Measurements from ENCODE around the gene FAM81A. TPM values are rescaled to one million over a fixed set of nuclear protein-coding genes. Genes with fewer than 3 reads are reported as not detected.

The FAM81A gene
- total and polyA plus RNA-seq, 11 donors: 0.91 to 4.6 (median 3.2) TPM

DNA sequence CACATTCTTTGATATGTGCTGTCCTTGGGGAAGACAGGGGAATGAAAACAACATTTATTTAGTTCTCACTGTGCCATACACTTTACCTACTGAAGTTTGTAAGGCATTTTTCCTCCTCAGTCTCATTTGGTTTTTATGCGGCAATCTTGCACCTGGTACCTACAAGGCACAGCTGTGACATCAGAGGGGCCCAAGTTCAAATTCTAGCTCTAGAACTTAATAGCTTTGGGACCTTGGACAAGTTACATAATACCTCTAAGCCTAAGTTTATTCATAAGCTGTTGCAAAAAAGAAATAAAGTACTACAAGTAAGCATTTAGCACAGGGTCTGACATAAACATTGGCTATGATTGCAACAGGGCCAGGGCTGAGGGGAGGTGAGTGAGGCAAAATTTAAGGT lies 5.6 kb upstream of the FAM81A start:
- Histone ChIP-seq H3K27ac (no peak overlapping the region), H3K4me1 (peaks cover 0 to 10% (median 7%) of the 10 kb centered on the region in 12 donors), H3K9me3 (peaks cover 0 to 18% (median 0%) of the 10 kb centered on the region in 12 donors), H3K4me3 (no peak overlapping the region), H3K27me3 (peaks cover 0 to 11% (median 0%) of the 10 kb centered on the region in 9 donors), H3K36me3 (no peaks in the 10 kb centered on the region)
- no peak for DNase-seq
- 95 to 100% (median 98%) methylated on average over 1 of the region's 1 CpG for WGBS, 4 donors
- no peak for ATAC-seq
- intact Hi-C loops (cut with DNase I): loop anchor here in 3 of 10 donors (10.0 kb wide), 3 partner anchors 52 to 188 kb away; partner anchors contain the start of gene MYO1E (in 2 of the 3)
- TF ChIP-seq POLR2A (IDR thresholded peaks at IDR 0.05): no peak
- TF ChIP-seq, protein P1, sequence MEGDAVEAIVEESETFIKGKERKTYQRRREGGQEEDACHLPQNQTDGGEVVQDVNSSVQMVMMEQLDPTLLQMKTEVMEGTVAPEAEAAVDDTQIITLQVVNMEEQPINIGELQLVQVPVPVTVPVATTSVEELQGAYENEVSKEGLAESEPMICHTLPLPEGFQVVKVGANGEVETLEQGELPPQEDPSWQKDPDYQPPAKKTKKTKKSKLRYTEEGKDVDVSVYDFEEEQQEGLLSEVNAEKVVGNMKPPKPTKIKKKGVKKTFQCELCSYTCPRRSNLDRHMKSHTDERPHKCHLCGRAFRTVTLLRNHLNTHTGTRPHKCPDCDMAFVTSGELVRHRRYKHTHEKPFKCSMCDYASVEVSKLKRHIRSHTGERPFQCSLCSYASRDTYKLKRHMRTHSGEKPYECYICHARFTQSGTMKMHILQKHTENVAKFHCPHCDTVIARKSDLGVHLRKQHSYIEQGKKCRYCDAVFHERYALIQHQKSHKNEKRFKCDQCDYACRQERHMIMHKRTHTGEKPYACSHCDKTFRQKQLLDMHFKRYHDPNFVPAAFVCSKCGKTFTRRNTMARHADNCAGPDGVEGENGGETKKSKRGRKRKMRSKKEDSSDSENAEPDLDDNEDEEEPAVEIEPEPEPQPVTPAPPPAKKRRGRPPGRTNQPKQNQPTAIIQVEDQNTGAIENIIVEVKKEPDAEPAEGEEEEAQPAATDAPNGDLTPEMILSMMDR (IDR thresholded peaks at IDR 0.05): no peak

DNA sequence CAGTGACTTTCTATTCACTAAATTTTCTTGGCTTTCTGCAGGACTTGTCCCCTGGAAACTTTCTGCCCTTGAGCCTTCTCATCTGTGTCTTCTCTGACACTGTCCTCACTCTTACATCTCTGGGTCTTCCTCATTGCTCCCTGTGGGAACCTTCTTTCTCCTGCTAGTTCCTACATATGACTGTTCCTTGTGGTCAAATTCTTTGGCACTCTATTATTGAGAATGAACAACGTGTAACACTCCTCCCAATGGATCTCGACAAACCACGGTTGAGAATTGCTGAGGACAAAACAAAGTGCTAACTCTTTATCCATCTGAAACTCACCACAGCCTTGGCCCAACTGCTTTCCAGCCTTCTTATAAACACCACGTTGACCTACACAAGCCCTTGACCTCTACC lies 3.5 kb upstream of the FAM81A start:
- TF ChIP-seq, protein P1 (IDR thresholded peaks at IDR 0.05): no peak
- no peak for TF ChIP-seq POLR2A (IDR thresholded peaks at IDR 0.05)
- DNase-seq (no peak), ATAC-seq (no peak)
- H3K36me3 ChIP-seq: no peaks in the 10 kb centered on the region
- no peak overlapping the region for H3K4me3 ChIP-seq
- peaks cover 0 to 3% (median 0%) of the 10 kb centered on the region in 12 donors for H3K9me3 ChIP-seq
- H3K27me3 ChIP-seq: peaks cover 0 to 17% (median 0%) of the 10 kb centered on the region in 9 donors
- intact Hi-C loops (cut with DNase I): loop anchor here in 3 of 10 donors (10.0 kb wide), 3 partner anchors 50 to 190 kb away; partner anchors contain the start of gene MYO1E (in 2 of the 3)
- peaks cover 0 to 21% (median 14%) of the 10 kb centered on the region in 12 donors for H3K4me1 ChIP-seq
- H3K27ac ChIP-seq: no peak overlapping the region
- WGBS, 4 donors: 78 to 88% (median 78%) methylated on average over 4 of the region's 4 CpGs

DNA sequence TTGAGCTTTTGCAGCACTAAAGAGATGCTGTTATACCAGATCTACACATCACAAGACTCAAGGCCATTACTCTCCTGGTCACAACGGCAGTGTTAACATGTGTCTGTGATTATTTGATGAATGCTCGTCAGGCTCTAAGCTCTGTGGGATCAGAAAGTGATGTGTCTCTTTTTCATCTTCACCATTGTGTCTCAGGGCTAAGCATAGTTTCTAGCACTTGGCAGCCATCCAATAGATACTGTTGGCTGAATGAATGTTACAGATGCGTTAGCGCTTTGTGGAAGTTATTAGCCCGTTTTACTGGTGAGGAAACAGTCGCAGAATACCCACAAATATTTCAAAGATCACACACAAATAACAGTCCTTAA lies 1.2 kb upstream of the FAM81A start:
- ATAC-seq: peak in 3 of 4 donors; percentile 14 to 46 (median 25)
- Histone ChIP-seq H3K9me3 (no peaks in the 10 kb centered on the region), H3K27me3 (peaks cover 0 to 17% (median 0%) of the 10 kb centered on the region in 9 donors), H3K4me1 (peaks cover 0 to 21% (median 14%) of the 10 kb centered on the region in 12 donors), H3K4me3 (peak overlapping the region in 10 of 12 donors; percentile 41 to 68 (median 55)), H3K27ac (peak overlapping the region in 4 of 12 donors; percentile 28 to 45 (median 34)), H3K36me3 (no peaks in the 10 kb centered on the region)
- TF ChIP-seq POLR2A (IDR thresholded peaks at IDR 0.05): no peak
- peak in 1 of 5 donors; percentile 18 for DNase-seq
- 6 to 13% (median 7%) methylated on average over 6 of the region's 6 CpGs for WGBS, 4 donors
- intact Hi-C loops (cut with DNase I): loop anchor here in 6 of 10 donors (5.0 to 10.0 kb wide), 5 partner anchors 48 to 449 kb away; partner anchors contain the start of genes MYO1E (in 6 of the 6) and RNF111 (in 1 of the 6)

DNA sequence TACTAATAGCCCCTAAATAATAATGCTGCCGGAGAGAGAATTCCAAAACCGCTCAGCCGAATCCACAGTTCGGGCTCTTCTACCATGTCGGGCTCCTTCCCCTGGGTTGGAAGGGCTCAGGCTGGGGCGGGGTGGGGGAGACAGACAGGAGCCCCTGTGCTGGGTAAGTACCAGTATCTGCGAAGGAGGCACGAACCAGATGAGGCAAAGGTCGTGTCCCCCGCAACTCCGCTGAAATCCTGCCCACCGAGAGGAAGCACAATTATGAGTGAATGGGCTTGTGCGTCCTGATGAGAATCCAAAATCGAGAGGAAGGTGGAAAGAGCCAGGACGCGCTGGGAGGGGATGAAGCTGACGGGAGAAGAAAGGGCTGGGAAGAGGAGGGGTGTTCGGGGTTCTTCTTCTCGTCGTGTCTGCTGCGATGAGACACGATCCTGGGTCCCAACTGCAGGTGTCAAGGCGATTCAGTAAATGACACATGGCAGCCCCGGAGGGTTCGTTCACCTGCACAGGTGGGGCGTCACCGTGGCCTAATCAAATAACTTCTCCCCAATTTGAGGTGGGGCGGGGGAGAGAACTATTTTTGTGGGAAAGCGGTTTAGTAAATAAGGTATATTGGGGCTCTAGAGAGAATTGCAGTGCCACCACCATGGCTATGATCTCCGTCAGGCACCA lies 707 bp upstream of the FAM81A start:
- TF ChIP-seq, protein P1 (IDR thresholded peaks at IDR 0.05): no peak
- no peak for TF ChIP-seq POLR2A (IDR thresholded peaks at IDR 0.05)
- peak overlapping the region in 8 of 12 donors; percentile 3 to 45 (median 34) for H3K27ac ChIP-seq
- peaks cover 0 to 21% (median 14%) of the 10 kb centered on the region in 12 donors for H3K4me1 ChIP-seq
- H3K27me3 ChIP-seq: peaks cover 0 to 17% (median 0%) of the 10 kb centered on the region in 9 donors
- DNase-seq: peak in 4 of 5 donors; percentile 9 to 65 (median 23)
- H3K36me3 ChIP-seq: no peaks in the 10 kb centered on the region
- peak in 3 of 4 donors; percentile 11 to 36 (median 15) for ATAC-seq
- intact Hi-C loops (cut with DNase I): loop anchor here in 6 of 10 donors (5.0 to 10.0 kb wide), 5 partner anchors 48 to 450 kb away; partner anchors contain the start of genes MYO1E (in 6 of the 6) and RNF111 (in 1 of the 6)
- 2 to 3% (median 3%) methylated on average over 30 of the region's 30 CpGs for whole genome bisulfite sequencing, 4 donors
- peak overlapping the region; percentile 31 to 68 (median 54) for H3K4me3 ChIP-seq
- H3K9me3 ChIP-seq: no peaks in the 10 kb centered on the region

Measured in heart left ventricle (tissue), 16 donors.